Measurements from ENCODE around the gene C5AR1.

- TF ChIP-seq, protein P1, sequence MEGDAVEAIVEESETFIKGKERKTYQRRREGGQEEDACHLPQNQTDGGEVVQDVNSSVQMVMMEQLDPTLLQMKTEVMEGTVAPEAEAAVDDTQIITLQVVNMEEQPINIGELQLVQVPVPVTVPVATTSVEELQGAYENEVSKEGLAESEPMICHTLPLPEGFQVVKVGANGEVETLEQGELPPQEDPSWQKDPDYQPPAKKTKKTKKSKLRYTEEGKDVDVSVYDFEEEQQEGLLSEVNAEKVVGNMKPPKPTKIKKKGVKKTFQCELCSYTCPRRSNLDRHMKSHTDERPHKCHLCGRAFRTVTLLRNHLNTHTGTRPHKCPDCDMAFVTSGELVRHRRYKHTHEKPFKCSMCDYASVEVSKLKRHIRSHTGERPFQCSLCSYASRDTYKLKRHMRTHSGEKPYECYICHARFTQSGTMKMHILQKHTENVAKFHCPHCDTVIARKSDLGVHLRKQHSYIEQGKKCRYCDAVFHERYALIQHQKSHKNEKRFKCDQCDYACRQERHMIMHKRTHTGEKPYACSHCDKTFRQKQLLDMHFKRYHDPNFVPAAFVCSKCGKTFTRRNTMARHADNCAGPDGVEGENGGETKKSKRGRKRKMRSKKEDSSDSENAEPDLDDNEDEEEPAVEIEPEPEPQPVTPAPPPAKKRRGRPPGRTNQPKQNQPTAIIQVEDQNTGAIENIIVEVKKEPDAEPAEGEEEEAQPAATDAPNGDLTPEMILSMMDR (conservative IDR thresholded peaks at IDR 0.05) = no peak
- no peak for TF ChIP-seq EZH2 (IDR thresholded peaks at IDR 0.05; ENCODE audit: low read depth)
Measured at GRCh38 chr19:47264629-47265028, 45.0 kb upstream of the C5AR1 start.

All from PC-9 (cell line).